ENCODE results near the gene TIMP3. TPM values are rescaled to one million over a fixed set of nuclear protein-coding genes. Genes with fewer than 3 reads are reported as not detected.

The TIMP3 gene
- total RNA-seq, 1 experiment from 2014 or later, result 14.1 TPM

- Histone ChIP-seq H3K4me3 (ENCODE audit: low read depth, low read length, poor library complexity, severe bottlenecking) (no peak overlapping the region), H3K27me3 (replicated peaks; ENCODE audit: insufficient read depth, low read depth, low read length, poor library complexity) (no peaks in the 10 kb centered on the region), H3K36me3 (ENCODE audit: insufficient read depth, low read length, poor library complexity, severe bottlenecking) (no peaks in the 10 kb centered on the region), H3K4me1 (ENCODE audit: insufficient read depth, low read length, poor library complexity, severe bottlenecking) (no peaks in the 10 kb centered on the region), H3K27ac (ENCODE audit: low read depth, low read length, poor library complexity, severe bottlenecking) (no peak overlapping the region), H3K9me3 (ENCODE audit: low read depth, low read length, poor library complexity, severe bottlenecking) (no peaks in the 10 kb centered on the region)
- ChIA-PET POLR2A (ENCODE audit: low non-redundant PET) (no interaction called here), CTCF (no interaction called here)
- TF ChIP-seq CTCF (conservative IDR thresholded peaks at IDR 0.05; ENCODE audit: low read depth, low read length) (no peak), EZH2 (IDR thresholded peaks at IDR 0.05; ENCODE audit: borderline replicate concordance, low read depth, low read length, poor library complexity, severe bottlenecking) (no peak)
- intact Hi-C loops (cut with micrococcal nuclease; ENCODE audit: unreplicated experiment), result no loop called here
- no TSS peak for BruUV-seq (replicated peaks)
- DNase-seq (ENCODE audit: low spot score), result no peak
Measured at GRCh38 chr22:32818446-32819115, 17.1 kb downstream of the TIMP3 start.

GRCh38 chr22:32819120-32819519, 17.6 kb downstream of the TIMP3 start:
- CTCF ChIA-PET, result no interaction called here
- Histone ChIP-seq H3K27me3 (replicated peaks; ENCODE audit: insufficient read depth, low read depth, low read length, poor library complexity) (no peaks in the 10 kb centered on the region), H3K9me3 (ENCODE audit: low read depth, low read length, poor library complexity, severe bottlenecking) (no peaks in the 10 kb centered on the region), H3K36me3 (ENCODE audit: insufficient read depth, low read length, poor library complexity, severe bottlenecking) (no peaks in the 10 kb centered on the region), H3K27ac (ENCODE audit: low read depth, low read length, poor library complexity, severe bottlenecking) (no peak overlapping the region), H3K4me3 (ENCODE audit: low read depth, low read length, poor library complexity, severe bottlenecking) (no peak overlapping the region), H3K4me1 (ENCODE audit: insufficient read depth, low read length, poor library complexity, severe bottlenecking) (no peaks in the 10 kb centered on the region)
- intact Hi-C loops (cut with micrococcal nuclease; ENCODE audit: unreplicated experiment), result no loop called here
- TF ChIP-seq CTCF (conservative IDR thresholded peaks at IDR 0.05; ENCODE audit: low read depth, low read length), result no peak
- TF ChIP-seq EZH2 (IDR thresholded peaks at IDR 0.05; ENCODE audit: borderline replicate concordance, low read depth, low read length, poor library complexity, severe bottlenecking), result no peak
- DNase-seq (ENCODE audit: low spot score), result no peak
- no TSS peak for BruUV-seq (replicated peaks)
- POLR2A ChIA-PET (ENCODE audit: low non-redundant PET), result no interaction called here

- intact Hi-C loops (cut with micrococcal nuclease; ENCODE audit: unreplicated experiment), result no loop called here
- Histone ChIP-seq H3K36me3 (ENCODE audit: insufficient read depth, low read length, poor library complexity, severe bottlenecking) (no peaks in the 10 kb centered on the region), H3K27me3 (replicated peaks; ENCODE audit: insufficient read depth, low read depth, low read length, poor library complexity) (no peaks in the 10 kb centered on the region), H3K4me1 (ENCODE audit: insufficient read depth, low read length, poor library complexity, severe bottlenecking) (no peaks in the 10 kb centered on the region), H3K27ac (ENCODE audit: low read depth, low read length, poor library complexity, severe bottlenecking) (no peak overlapping the region), H3K9me3 (ENCODE audit: low read depth, low read length, poor library complexity, severe bottlenecking) (no peaks in the 10 kb centered on the region), H3K4me3 (ENCODE audit: low read depth, low read length, poor library complexity, severe bottlenecking) (no peak overlapping the region)
- POLR2A ChIA-PET (ENCODE audit: low non-redundant PET), result no interaction called here
- CTCF ChIA-PET, result no interaction called here
- TF ChIP-seq CTCF (conservative IDR thresholded peaks at IDR 0.05; ENCODE audit: low read depth, low read length) (no peak), EZH2 (IDR thresholded peaks at IDR 0.05; ENCODE audit: borderline replicate concordance, low read depth, low read length, poor library complexity, severe bottlenecking) (no peak)
- no peak for DNase-seq (ENCODE audit: low spot score)
- no TSS peak for BruUV-seq (replicated peaks)
Measured at GRCh38 chr22:32820131-32821119, 18.9 kb downstream of the TIMP3 start.

Data from A673 (cell line).